GM21723 (cell line): ENCODE data around the gene TEDC1.

ENCODE experiments used
- ATAC-seq: cut with Tn5 transposase; IDR thresholded peaks from one replicate; pipeline ENCODE4 v1.9.1; 2021; ENCODE audit warnings: mild to moderate bottlenecking, moderate library complexity; ENCODE audit not compliant: unreplicated experiment

Gene TEDC1

GRCh38 chr14:105473033-105473676, 17.9 kb upstream of the TEDC1 start:
- ATAC-seq = no peak

- ATAC-seq = no peak
Measured at GRCh38 chr14:105473677-105474482, 17.2 kb upstream of the TEDC1 start.

GRCh38 chr14:105474483-105475268, 16.4 kb upstream of the TEDC1 start, which contains the start of gene CRIP2:
TSS of gene CRIP2 (plus strand) at chr14:105474821. CDS start at chr14:105474863, 42 bp downstream.
- no peak for ATAC-seq

GRCh38 chr14:105475269-105476096, 15.6 kb upstream of the TEDC1 start:
- ATAC-seq = no peak

- ATAC-seq = no peak
Measured at GRCh38 chr14:105476097-105476830, 14.8 kb upstream of the TEDC1 start.

- ATAC-seq = no peak
Measured at GRCh38 chr14:105476831-105477659, 14.0 kb upstream of the TEDC1 start.

- ATAC-seq = no peak
Measured at GRCh38 chr14:105477660-105478397, 13.2 kb upstream of the TEDC1 start.

- ATAC-seq = no peak
Measured at GRCh38 chr14:105478398-105479251, 12.4 kb upstream of the TEDC1 start.

- ATAC-seq = no peak
Measured at GRCh38 chr14:105479431-105480158, 11.5 kb upstream of the TEDC1 start.

GRCh38 chr14:105480199-105480746, 10.8 kb upstream of the TEDC1 start:
- ATAC-seq = no peak

- ATAC-seq = peak; percentile 43
Measured at GRCh38 chr14:105480807-105481801, 9.9 kb upstream of the TEDC1 start.

- ATAC-seq = no peak
Measured at GRCh38 chr14:105481886-105482457, 9.1 kb upstream of the TEDC1 start.

- no peak for ATAC-seq
Measured at GRCh38 chr14:105482486-105483110, 8.4 kb upstream of the TEDC1 start.

- ATAC-seq = no peak
Measured at GRCh38 chr14:105483300-105484068, 7.6 kb upstream of the TEDC1 start.
